ENCODE measurements around the gene WWOX. TPM values are rescaled to one million over a fixed set of nuclear protein-coding genes. Genes with fewer than 3 reads are reported as not detected.
A peak's percentile ranks its signal among the peaks of the same experiment; 100 is the strongest.

WWOX gene
- total and polyA plus RNA-seq, 2 of the 13 experiments (the other 11 are each of a cell fraction or from before 2014, with no cell fraction given): 9.1 to 37.4 TPM

GRCh38 chr16:78796221-78796866 is 696.9 kb downstream of the WWOX start (continued):
- TF ChIP-seq CTCF (CRISPR knock-in tag; IDR thresholded peaks at IDR 0.05) (no peak), TCF7 (IDR thresholded peaks at IDR 0.05; ENCODE audit: low read depth) (no peak), CREM (IDR thresholded peaks at IDR 0.05) (peak; percentile 87), CREM (CRISPR knock-in tag; IDR thresholded peaks at IDR 0.05) (no peak), NBN (conservative IDR thresholded peaks at IDR 0.05) (no peak), RNF219 (CRISPR knock-in tag; IDR thresholded peaks at IDR 0.05) (no peak), ZNF333 (CRISPR knock-in tag; IDR thresholded peaks at IDR 0.05; ENCODE audit: borderline replicate concordance) (no peak), JARID2 (CRISPR knock-in tag; IDR thresholded peaks at IDR 0.05; ENCODE audit: insufficient replicate concordance) (no peak), THYN1 (CRISPR knock-in tag; IDR thresholded peaks at IDR 0.05; ENCODE audit: borderline replicate concordance, low read depth) (no peak; the same call in 1 of the 2 replicates), FOXP1 (IDR thresholded peaks at IDR 0.05) (no peak), FOXP1 (CRISPR knock-in tag; IDR thresholded peaks at IDR 0.05) (no peak), ZNF749 (CRISPR knock-in tag; IDR thresholded peaks at IDR 0.05; ENCODE audit: borderline replicate concordance) (no peak), HMGA1 (CRISPR knock-in tag; conservative IDR thresholded peaks at IDR 0.05) (no peak), RCOR2 (CRISPR knock-in tag; IDR thresholded peaks at IDR 0.05) (no peak), MAZ (IDR thresholded peaks at IDR 0.05; ENCODE audit: borderline replicate concordance, low read depth, low read length) (no peak), MAZ (CRISPR knock-in tag; IDR thresholded peaks at IDR 0.05; ENCODE audit: low read depth) (no peak), MEF2D (CRISPR knock-in tag; IDR thresholded peaks at IDR 0.05) (0 out of 2 replicates have a peak, but pooled peaks have one; percentile 41)
- TF ChIP-seq, protein P1, sequence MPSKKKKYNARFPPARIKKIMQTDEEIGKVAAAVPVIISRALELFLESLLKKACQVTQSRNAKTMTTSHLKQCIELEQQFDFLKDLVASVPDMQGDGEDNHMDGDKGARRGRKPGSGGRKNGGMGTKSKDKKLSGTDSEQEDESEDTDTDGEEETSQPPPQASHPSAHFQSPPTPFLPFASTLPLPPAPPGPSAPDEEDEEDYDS (CRISPR knock-in tag; IDR thresholded peaks at IDR 0.05): 0 out of 2 replicates have a peak, but pooled peaks have one; percentile 43
- TF ChIP-seq, protein P2, sequence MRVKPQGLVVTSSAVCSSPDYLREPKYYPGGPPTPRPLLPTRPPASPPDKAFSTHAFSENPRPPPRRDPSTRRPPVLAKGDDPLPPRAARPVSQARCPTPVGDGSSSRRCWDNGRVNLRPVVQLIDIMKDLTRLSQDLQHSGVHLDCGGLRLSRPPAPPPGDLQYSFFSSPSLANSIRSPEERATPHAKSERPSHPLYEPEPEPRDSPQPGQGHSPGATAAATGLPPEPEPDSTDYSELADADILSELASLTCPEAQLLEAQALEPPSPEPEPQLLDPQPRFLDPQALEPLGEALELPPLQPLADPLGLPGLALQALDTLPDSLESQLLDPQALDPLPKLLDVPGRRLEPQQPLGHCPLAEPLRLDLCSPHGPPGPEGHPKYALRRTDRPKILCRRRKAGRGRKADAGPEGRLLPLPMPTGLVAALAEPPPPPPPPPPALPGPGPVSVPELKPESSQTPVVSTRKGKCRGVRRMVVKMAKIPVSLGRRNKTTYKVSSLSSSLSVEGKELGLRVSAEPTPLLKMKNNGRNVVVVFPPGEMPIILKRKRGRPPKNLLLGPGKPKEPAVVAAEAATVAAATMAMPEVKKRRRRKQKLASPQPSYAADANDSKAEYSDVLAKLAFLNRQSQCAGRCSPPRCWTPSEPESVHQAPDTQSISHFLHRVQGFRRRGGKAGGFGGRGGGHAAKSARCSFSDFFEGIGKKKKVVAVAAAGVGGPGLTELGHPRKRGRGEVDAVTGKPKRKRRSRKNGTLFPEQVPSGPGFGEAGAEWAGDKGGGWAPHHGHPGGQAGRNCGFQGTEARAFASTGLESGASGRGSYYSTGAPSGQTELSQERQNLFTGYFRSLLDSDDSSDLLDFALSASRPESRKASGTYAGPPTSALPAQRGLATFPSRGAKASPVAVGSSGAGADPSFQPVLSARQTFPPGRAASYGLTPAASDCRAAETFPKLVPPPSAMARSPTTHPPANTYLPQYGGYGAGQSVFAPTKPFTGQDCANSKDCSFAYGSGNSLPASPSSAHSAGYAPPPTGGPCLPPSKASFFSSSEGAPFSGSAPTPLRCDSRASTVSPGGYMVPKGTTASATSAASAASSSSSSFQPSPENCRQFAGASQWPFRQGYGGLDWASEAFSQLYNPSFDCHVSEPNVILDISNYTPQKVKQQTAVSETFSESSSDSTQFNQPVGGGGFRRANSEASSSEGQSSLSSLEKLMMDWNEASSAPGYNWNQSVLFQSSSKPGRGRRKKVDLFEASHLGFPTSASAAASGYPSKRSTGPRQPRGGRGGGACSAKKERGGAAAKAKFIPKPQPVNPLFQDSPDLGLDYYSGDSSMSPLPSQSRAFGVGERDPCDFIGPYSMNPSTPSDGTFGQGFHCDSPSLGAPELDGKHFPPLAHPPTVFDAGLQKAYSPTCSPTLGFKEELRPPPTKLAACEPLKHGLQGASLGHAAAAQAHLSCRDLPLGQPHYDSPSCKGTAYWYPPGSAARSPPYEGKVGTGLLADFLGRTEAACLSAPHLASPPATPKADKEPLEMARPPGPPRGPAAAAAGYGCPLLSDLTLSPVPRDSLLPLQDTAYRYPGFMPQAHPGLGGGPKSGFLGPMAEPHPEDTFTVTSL (CRISPR knock-in tag; IDR thresholded peaks at IDR 0.05; ENCODE audit: borderline replicate concordance): no peak
- TF ChIP-seq, protein P3, sequence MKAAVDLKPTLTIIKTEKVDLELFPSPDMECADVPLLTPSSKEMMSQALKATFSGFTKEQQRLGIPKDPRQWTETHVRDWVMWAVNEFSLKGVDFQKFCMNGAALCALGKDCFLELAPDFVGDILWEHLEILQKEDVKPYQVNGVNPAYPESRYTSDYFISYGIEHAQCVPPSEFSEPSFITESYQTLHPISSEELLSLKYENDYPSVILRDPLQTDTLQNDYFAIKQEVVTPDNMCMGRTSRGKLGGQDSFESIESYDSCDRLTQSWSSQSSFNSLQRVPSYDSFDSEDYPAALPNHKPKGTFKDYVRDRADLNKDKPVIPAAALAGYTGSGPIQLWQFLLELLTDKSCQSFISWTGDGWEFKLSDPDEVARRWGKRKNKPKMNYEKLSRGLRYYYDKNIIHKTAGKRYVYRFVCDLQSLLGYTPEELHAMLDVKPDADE (CRISPR knock-in tag; IDR thresholded peaks at IDR 0.05): no peak
